Thyroid gland (tissue), 4 donors: ENCODE results near the gene NUP50.

ENCODE experiments used
- CTCF ChIP-seq, 6 experiments: fragments of 200-600 bp in 3 of 6; fragments of 450-650 bp in 3 of 6; sonication (generic) in 3 of 6; IDR thresholded peaks; one replicate each; pipeline ENCODE4 v1.5.1; 2016 to 2019; ENCODE audit warnings: antibody characterized with exemption in 6 of 6, mild to moderate bottlenecking in 2 of 6, inconsistent platforms in 1 of 6, moderate library complexity in 1 of 6
- POLR2A ChIP-seq, 2 donors: fragments of 450-650 bp; IDR thresholded peaks; one replicate each; pipeline ENCODE4 v1.6.1; 2017; ENCODE audit warnings: antibody characterized with exemption in 2 of 2, mild to moderate bottlenecking in 2 of 2, moderate library complexity in 1 of 2

DNA sequence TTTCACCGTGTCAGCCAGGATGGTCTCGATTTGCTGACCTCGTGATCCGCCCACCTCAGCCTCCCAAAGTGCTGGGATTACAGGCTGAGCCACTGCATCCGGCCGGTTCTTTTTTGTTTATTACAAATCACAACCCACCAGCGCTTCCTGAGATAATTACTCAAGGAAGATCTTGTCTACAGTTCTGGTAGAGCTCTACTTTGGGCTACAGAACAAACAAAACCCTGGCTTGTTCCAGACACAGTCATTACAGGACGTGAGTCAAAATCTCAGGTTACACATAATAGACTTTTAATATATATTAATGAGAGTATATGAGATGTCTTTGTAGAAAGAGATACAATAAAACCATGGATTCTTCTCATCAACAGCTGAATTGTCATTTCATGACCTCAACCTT is 42.8 kb upstream of the NUP50 start:
- no peak for TF ChIP-seq CTCF (IDR thresholded peaks at IDR 0.05)
- TF ChIP-seq POLR2A (IDR thresholded peaks at IDR 0.05): no peak
